Stimulated activated CD8-positive, alpha-beta memory T cell treated with anti-CD3 and anti-CD28 coated beads, Interleukin-4, amount 100 ng/mL, for 1 hour (primary cell): ENCODE results near the gene RPS6KC1.
"Not testable (repeated sequence)": the region's sequence is repeated elsewhere in the genome, so short reads cannot be mapped to it uniquely, and the experiment has no call there.

Experiments used
- DNase-seq, 2 donors: peaks; one replicate each; pipeline ENCODE4 v3.0.0-alpha.2; 2020; ENCODE audit warnings: low read depth in 2 of 2, low spot score in 1 of 2

The RPS6KC1 gene

GRCh38 chr1:213276236-213276635 is 225.2 kb downstream of the RPS6KC1 start:
- no peak for DNase-seq

GRCh38 chr1:213277036-213277435 is 226.0 kb downstream of the RPS6KC1 start:
- DNase-seq: no peak

- DNase-seq: no peak
Observed at GRCh38 chr1:213279410-213279809, 228.4 kb downstream of the RPS6KC1 start.

GRCh38 chr1:213281640-213282301 is 230.7 kb downstream of the RPS6KC1 start:
- no peak for DNase-seq

- DNase-seq: no peak
Observed at GRCh38 chr1:213284626-213285025, 233.6 kb downstream of the RPS6KC1 start.

- no peak for DNase-seq
Observed at GRCh38 chr1:213286235-213286634, 235.2 kb downstream of the RPS6KC1 start.

- DNase-seq: no peak
Observed at GRCh38 chr1:213287987-213288386, 236.9 kb downstream of the RPS6KC1 start.

GRCh38 chr1:213291526-213291925 is 240.5 kb downstream of the RPS6KC1 start:
- DNase-seq: no peak

GRCh38 chr1:213292614-213293013 is 241.6 kb downstream of the RPS6KC1 start:
- no peak for DNase-seq

GRCh38 chr1:213295860-213296259 is 244.8 kb downstream of the RPS6KC1 start:
- no peak for DNase-seq

GRCh38 chr1:213296558-213296957 is 245.5 kb downstream of the RPS6KC1 start:
- DNase-seq: no peak

- DNase-seq: no peak
Observed at GRCh38 chr1:213297021-213297420, 246.0 kb downstream of the RPS6KC1 start.

- DNase-seq: no peak
Observed at GRCh38 chr1:213300433-213300832, 249.4 kb downstream of the RPS6KC1 start.

GRCh38 chr1:213301524-213301923 is 250.5 kb downstream of the RPS6KC1 start:
- DNase-seq: not testable (repeated sequence)

- DNase-seq: no peak
Observed at GRCh38 chr1:213303286-213303685, 252.2 kb downstream of the RPS6KC1 start.

GRCh38 chr1:213315571-213315970 is 264.5 kb downstream of the RPS6KC1 start:
- DNase-seq: no peak

- not testable (repeated sequence) for DNase-seq
Observed at GRCh38 chr1:213318458-213318857, 267.4 kb downstream of the RPS6KC1 start.

- DNase-seq: no peak
Observed at GRCh38 chr1:213320191-213320870, 269.3 kb downstream of the RPS6KC1 start.
